ENCODE data around the gene CHRNA1. TPM values are rescaled to one million over a fixed set of nuclear protein-coding genes. Genes with fewer than 3 reads are reported as not detected.

Gene CHRNA1
- total RNA-seq, 1 donor from 2014 or later: 0.73 TPM

- DNase-seq (ENCODE audit: low read depth, low spot score): no peak
These were observed 2.4 kb downstream of the CHRNA1 start for GRCh38 chr2:174761837-174762236.

DNA sequence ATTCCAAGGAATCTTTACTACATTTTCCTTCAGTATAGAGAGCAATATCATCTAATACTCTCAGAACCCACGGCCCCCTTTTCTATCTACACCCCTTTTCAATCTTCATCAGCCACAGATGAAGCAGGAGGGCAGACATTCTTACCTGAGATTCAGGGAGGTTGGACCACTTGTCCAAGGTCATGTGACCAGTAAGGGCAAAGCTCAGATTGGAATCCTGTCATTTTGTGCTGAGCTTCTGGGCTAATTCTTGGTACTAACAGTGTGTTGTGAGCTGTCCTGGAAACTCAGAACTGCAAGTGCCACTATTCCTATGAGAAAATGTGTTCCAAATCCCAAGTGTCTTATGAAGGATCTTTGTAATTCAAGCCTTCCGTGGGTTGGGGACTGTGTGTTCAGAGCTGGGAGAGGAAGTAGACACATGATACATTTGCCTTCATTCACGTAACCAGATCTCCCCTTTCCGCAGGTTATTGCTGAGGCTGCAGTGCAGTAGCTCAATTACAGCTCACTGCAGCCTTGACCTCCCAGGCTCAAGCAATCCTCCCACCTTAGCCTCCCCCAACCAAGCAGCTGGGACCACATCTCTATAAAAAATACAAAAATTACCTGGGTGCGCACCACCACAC is 3.3 kb downstream of the CHRNA1 start:
- DNase-seq (ENCODE audit: low read depth, low spot score): no peak

GRCh38 chr2:174759381-174760065 is 4.7 kb downstream of the CHRNA1 start:
- no peak for DNase-seq (ENCODE audit: low read depth, low spot score)

- DNase-seq (ENCODE audit: low read depth, low spot score): no peak
These were observed 7.5 kb downstream of the CHRNA1 start for GRCh38 chr2:174756743-174757142.

DNA sequence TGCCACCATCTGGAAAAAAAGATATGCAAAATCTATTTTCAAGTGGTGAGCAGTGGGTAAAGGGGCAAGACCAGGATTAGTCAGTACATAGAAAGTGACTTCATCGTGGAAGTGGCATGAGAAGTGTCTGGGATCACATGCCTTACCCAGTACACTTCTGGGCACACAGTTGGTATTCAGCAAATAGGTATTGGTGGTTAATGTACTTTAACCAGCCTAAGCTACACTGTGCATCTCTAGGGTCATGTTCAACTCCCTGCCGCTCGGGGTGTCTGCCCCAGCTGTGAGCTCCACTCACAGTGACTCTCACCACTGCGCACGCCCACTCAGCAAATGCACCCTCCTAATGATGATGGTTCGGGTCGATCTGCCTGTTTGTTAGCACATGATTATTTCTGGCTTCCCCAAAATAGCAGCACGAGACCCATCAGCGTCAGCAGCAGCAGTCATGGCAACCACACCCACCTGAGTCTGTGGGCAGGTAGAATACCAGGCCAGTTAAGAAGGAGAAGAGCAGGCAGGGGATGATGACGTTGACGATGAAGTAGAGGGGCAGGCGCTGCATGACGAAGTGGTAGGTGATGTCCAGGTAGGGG is 11.1 kb downstream of the CHRNA1 start:
- DNase-seq (ENCODE audit: low read depth, low spot score): no peak

GRCh38 chr2:174752403-174753037 is 11.8 kb downstream of the CHRNA1 start:
- DNase-seq (ENCODE audit: low read depth, low spot score): no peak

DNA sequence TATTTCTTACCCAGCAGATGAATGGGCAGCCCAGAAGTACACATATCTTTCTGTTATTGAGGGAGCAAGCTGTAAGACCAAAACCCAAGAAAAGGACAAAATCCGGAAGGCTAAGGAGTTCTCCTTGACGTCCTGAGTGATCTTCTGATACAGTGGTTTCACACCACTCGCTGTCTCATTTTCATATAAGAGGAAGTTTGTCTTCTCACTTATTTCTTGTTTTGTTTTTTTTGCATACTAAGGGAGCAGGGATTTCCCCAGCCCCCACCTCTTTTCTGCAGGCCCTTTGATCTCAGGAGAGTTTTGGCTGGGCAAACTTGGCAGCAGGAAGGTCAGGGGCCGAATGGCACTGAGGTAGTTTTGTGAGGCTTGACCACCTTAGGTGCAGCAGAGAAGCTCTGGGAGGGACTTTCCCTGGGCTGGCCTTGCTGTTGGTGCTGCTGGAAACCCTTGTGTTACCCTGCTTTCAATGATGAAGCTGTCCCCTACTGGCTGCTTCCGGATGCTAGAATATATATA is 13.3 kb downstream of the CHRNA1 start:
- DNase-seq (ENCODE audit: low read depth, low spot score): no peak

- no peak for DNase-seq (ENCODE audit: low read depth, low spot score)
These were observed 14.5 kb downstream of the CHRNA1 start for GRCh38 chr2:174749793-174750192.

DNA sequence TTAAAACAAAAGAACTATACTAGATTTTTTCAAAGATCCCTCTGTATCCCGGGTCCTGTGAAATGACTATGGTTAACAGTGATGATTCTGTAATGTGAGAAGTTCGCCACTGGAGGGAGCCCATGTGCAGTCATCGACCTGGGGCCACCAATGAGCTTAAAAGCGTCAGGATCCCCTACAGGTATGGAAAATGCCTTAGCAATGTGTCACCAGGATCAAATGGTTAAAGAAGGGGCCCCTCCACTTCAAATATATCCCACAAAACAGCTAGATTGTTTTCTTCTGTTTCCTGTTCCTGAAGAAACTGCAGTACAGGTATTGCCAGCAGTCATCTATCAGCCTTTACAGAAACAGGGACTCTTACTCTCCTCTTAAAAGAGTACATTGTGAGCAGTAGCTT is 15.3 kb downstream of the CHRNA1 start:
- no peak for DNase-seq (ENCODE audit: low read depth, low spot score)

DNA sequence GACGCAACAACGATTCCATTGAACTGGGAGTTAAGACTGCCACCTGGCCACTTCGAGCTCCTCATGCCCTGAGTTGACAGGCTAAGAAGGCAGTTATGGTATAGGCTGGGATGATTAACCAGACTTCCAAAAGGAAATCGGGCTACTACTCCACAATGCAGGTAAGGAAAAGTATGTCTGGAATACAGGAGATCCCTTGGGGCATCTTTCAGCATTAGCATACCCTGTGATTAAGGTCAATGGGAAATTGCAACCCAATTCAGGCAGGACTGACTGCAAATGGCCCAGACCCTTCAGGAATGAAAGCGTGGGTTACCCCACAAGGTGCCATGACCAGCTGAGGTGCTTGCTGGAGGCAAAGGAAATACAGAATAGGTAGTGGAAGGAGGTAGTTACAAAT is 19.1 kb downstream of the CHRNA1 start:
- DNase-seq (ENCODE audit: low read depth, low spot score): no peak

- no peak for DNase-seq (ENCODE audit: low read depth, low spot score)
These were observed 20.2 kb downstream of the CHRNA1 start for GRCh38 chr2:174744111-174744510.

GRCh38 chr2:174740721-174741120 is 23.6 kb downstream of the CHRNA1 start:
- no peak for DNase-seq (ENCODE audit: low read depth, low spot score)

DNA sequence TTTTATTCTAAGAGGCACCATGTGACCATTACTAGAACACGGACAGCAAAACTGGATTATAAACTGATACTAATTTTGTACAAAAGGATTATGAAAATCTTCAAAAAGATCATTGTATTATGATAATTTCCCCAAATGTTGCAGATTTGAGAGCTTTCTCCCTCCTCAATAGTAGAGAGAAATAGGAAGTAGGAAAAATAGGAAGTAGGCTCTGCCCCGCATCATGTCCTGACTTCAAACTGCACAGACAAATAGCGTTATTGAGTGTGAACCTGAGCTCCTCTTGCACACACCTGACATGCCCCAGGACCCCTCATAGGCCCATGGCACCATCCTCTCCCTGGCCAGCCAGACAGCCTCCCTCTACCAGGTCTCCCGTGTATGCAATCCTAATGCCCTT is 25.4 kb downstream of the CHRNA1 start:
- DNase-seq (ENCODE audit: low read depth, low spot score): no peak

GRCh38 chr2:174731546-174731945 is 32.7 kb downstream of the CHRNA1 start:
- DNase-seq (ENCODE audit: low read depth, low spot score): no peak

DNA sequence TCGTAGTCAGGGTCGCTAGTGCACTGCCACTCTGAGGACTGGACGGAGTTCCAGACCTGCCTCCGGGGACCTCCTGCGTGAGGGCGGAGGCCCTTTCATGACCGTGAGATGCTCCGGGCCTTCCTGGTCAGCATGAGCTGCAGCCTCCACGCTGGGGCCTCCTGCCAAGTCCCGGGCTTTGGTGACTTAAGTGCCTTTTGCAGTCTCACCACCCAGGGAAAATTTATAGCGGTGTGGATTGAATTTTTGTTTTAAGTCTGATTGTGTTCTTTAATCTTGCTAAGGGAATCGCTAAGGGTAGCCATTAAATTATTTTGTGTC is 33.6 kb downstream of the CHRNA1 start:
- no peak for DNase-seq (ENCODE audit: low read depth, low spot score)

DNA sequence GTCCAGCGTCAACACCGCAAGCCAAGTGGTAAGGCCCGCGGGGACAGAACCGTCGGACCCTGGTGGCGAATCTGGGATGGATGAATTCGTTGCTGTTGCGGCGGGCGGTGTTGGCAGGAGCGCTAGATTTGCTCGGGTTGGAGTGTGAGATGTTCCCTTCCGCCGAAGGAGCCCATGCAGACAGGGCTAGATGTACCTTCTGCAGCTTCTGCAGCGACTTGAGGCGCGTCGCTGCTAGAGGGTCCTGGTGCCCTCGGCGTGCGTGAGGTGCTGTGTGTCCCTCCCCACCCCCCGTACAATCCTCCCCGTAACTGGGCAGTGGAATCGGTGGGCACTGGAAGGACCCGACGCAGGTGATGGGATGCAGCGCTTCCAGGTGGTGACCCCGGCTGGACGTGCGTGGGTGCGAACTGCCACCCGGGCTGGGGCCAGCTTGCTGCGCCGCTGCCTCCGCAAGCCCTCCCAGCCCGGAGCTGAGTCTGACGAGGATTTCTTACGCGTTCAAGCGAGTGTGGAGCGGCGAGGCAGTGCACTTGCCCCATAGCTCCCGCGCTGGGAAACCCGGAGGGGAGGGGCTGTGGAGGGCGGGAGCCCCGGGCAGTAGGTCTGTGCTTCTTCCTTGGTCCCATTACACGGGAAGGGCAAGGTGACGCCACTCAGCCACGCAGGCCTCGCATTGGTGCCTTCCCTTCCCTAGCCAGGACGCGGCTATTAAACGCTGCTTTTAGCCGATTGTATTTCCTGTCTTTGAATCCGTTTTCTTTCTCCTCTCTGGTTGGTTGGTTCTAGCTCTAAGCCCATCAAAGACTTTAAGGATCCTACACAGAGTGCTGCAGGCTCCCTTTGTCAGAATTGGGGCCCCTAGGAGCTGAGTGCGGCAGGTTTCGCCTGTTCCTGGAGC is 34.2 kb downstream of the CHRNA1 start:
- DNase-seq (ENCODE audit: low read depth, low spot score): no peak

- no peak for DNase-seq (ENCODE audit: low read depth, low spot score)
These were observed 36.2 kb downstream of the CHRNA1 start for GRCh38 chr2:174728096-174728495.

DNA sequence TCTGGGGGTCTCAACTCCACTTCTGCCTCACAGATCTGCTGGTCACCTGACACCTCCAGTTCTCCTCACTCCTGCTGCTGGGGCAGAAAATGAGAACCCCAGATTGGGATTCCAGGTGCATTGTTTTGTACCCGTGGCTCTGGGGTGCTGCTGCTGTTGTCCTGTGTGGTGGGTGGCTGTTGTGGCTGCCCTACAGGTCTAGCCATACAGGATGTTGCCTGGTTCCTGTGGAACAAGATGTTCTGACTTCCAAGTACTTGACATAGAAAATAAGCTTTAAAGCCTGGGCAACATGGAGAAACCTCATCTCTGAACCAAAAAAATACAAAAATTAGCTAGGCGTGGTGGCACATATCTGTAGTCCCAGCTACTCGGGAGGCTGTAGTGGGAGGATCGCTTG is 38.1 kb downstream of the CHRNA1 start:
- DNase-seq (ENCODE audit: low read depth, low spot score): no peak

DNA sequence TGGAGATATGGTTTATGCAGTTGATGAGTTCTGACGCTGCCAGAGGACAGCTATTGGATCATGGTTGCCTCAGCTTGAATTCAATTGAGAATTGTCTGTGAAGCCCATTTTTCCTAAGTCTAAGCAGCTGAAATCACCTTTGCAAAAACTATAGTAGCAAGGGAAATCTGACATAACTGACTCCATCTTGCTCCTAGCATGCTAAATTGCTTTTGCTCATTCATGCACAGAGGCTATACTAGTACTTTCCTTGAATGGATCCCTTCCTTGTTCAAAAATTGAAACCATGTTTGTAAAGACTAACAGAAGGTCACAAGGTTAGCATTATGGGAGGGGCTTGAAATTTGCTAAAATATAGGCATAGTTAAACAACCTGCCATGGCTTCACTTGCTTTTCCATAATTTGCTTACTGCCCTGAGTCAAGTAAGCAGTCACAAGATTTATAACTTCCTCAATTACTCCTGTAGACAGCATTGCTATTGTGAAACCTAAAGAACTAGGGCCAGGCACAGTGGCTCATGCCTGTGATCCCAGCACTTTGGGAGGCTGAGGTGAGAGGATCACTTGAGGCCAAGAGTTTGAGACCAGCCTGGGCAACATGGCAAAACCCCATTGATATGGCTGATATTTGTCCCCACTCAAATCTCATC is 41.2 kb downstream of the CHRNA1 start:
- no peak for DNase-seq (ENCODE audit: low read depth, low spot score)

DNA sequence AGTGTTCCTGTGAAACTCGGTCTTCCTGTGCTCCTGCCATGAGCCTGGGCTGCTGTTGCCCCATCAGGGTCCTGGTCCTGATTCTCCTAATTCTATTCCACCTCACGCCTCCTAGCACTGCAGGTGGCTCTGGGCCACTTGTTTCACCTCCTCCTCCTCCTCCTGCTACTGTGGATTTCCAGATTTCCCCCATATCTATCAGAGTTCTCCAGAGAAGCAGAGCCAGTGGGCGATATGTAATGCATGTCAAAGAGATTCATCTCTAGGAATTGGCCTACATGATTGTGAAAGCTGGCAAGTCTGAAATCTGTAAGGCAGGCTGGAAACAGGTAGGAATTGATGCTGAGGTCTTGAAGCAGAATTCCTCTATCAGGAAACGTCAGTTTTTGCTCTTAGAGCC is 45.3 kb downstream of the CHRNA1 start:
- DNase-seq (ENCODE audit: low read depth, low spot score): no peak

- no peak for DNase-seq (ENCODE audit: low read depth, low spot score)
These were observed 45.7 kb downstream of the CHRNA1 start for GRCh38 chr2:174718591-174718990.
